ENCODE measurements around the gene STAG1.

- TF ChIP-seq CTCF (IDR thresholded peaks at IDR 0.05) = no peak
- no peak for TF ChIP-seq POLR2A (IDR thresholded peaks at IDR 0.05)
Measured at GRCh38 chr3:136644212-136644611, 108.0 kb downstream of the STAG1 start.

Measured in body of pancreas (tissue), 4 donors.